ENCODE results near the gene A1CF.
"Not testable (repeated sequence)": the region's sequence is repeated elsewhere in the genome, so short reads cannot be mapped to it uniquely, and the experiment has no call there.

Gene A1CF

GRCh38 chr10:50885097-50885859 is at the start of gene A1CF:
Gene A1CF (minus strand): TSS chr10:50885627. CDS start chr10:50859940, 25,687 bp downstream.
- DNase-seq, result no peak

DNA sequence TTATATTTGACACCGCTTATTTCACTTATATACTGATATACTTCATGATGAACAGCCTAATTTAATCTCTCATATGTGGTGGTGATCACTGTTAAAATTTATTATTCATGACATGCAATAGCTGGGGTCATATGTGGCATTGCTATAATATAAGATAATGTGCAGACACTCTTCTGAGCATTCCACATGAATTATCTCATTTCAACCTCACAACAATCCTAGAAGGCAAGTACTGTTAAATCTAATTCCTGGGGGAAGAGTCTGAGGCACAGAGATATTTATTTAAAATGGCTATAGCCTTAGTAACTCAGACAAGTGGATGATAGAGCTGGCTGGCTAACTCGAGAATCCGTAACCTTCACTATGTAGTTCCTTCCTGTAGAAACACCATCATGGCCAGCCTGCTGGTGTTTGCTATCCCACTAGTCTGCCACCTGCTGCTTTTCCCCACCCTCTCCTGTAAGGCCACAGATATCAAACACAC is 46.6 kb upstream of the A1CF start:
- no peak for DNase-seq

GRCh38 chr10:50929670-50930069 is 44.2 kb upstream of the A1CF start:
- DNase-seq, result no peak

DNA sequence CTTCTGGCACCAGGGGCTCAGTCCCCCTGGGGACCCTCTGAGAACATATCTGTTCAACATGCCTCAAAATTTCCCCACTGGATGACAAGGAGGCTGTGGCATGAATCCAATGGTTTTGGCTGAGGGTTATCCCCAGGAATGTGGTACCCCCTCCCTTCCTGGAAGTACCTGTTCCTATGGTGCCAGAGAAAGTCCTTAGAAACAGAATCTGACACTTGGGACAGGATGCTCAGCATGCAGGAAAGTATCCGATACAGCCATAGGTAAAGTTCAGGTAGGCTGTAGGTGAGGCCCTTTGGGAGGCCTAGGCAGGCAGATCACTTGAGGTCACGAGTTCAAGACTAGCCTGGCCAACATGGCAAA is 42.7 kb upstream of the A1CF start:
- DNase-seq, result no peak

GRCh38 chr10:50927522-50928189 is 42.2 kb upstream of the A1CF start:
- no peak for DNase-seq

DNA sequence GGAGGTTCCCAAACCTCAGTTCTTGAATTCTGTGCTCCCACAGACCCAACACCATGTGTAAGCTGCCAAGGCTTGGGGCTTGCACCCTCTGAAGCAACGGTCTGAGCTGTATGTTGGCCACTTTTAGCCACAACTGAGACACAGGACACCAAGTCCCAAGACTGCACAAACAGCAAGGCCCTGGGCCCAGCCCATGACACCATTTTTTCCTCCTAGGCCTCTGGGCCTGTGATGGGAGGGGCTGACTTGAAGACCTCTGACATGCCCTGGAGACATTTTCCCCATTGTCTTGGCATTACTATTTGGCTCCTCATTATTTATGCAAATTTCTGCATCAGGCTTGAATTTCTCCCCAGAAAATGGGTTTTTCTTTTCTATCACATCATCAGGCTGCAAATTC is 38.0 kb upstream of the A1CF start:
- DNase-seq, result not testable (repeated sequence)

- DNase-seq, result peak; percentile 9
These were observed 33.6 kb upstream of the A1CF start for GRCh38 chr10:50919010-50919409.

GRCh38 chr10:50918529-50918928 is 33.1 kb upstream of the A1CF start:
- DNase-seq, result no peak

GRCh38 chr10:50917486-50917885 is 32.1 kb upstream of the A1CF start:
- DNase-seq, result no peak

DNA sequence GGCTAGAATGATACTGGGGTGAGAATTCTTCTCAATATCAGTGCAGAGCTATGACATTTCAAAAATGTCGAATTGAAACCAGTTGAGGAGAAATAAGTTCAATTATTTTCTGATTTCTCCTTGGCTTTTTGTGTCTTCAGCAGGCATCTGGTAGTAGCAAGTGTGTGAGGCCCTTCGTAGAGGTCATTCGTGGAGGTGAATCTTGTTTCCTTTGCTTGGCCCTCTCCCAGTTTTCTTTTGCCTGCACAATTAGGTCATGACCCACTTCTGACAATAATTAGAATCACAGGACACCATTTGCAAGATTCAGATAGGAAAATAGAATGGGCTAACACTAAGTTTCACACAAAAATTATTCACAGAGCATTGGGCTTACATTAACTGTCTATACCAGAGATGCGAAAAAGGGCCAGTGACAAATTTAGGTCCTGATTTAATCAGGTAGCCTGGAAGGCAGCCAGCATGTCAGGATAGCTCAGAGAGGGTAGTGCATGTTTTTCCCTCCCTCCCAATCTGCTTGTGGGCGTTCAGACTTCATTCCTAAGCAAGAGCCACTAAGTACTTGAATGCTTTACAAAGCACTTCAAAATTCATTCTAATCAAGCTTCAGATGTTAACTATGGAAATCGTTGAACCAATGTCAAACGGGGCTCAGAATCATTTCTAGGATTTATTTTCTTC is 24.0 kb upstream of the A1CF start:
- no peak for DNase-seq

DNA sequence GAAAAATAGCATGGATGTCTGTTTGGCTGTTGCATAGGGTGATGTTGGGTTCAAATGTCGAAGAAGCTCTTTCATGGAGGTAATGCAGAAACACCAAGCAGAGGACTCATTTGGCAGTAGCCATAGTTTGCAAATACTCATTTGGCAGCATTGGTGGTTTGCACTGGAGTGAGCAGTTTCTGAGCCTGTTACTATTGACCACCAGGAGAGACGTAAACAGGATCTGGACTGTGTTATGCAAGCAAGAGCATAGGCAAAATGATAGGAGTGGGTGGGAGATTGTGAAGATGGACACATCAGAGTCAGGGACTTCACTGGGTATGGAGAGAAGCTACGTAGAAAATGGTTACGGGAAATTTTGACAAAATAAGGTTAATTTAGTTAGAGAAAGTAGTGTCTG is 22.9 kb upstream of the A1CF start:
- DNase-seq, result no peak

DNA sequence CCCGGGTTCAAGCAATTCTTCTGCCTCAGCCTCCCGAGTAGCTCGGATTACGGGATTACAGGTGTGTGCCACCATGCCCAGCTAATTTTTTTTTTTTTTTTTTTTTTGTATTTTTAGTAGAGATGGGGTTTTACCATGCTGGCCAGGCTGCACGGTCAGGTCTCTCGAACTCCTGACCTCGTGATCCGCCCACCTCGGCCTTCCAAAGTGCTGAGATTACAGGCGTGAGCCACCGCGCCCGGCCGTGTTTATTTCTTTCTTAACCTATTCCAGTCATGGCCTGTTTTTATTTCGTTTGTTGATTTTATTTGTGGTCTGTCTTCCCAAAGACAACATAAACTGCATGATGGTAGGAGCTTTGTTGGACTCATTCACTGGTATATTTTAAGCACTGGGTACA is 20.4 kb upstream of the A1CF start:
- not testable (repeated sequence) for DNase-seq

DNA sequence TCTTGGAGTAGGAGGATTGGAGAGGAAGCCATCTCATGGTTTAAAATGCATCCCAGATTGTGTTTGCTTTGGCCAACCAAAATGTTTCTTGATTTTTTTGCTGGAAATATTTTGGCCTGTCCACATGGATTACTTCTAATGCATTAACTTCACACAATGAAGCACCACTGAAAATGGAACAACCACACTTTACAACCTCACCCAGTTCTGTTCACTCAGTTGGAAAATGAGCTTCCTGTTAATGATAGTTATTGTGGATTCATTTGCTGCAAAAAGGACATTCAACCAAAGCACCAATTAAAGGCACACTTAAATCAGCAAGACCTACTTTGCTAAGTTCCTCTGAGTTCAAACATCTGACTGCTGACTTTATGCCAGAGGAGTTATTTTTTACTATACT is 11.3 kb upstream of the A1CF start:
- DNase-seq, result no peak

- no peak for DNase-seq
These were observed 8.9 kb upstream of the A1CF start for GRCh38 chr10:50894312-50894711.

DNA sequence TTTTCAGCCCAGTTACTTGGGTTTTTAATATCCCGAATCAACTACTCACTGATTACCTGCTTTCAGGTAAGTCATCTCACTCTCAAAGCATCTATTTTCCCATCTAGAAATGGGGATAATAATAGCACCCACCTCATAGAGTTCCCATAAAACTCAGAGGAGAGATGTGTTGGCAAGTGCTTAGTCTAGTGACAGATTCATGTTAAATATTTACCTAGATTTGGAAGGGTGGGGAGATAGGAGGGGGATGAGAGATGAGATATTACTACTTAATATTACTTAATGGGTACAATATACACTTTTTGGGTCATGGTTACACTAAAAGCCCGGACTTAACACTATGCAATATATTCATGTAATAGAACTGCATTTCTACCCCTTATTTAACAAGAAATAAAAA is 7.0 kb upstream of the A1CF start:
- DNase-seq, result no peak

GRCh38 chr10:50884302-50884701 is 1.1 kb downstream of the A1CF start:
- no peak for DNase-seq

GRCh38 chr10:50883629-50884028 is 1.8 kb downstream of the A1CF start:
- DNase-seq, result no peak

DNA sequence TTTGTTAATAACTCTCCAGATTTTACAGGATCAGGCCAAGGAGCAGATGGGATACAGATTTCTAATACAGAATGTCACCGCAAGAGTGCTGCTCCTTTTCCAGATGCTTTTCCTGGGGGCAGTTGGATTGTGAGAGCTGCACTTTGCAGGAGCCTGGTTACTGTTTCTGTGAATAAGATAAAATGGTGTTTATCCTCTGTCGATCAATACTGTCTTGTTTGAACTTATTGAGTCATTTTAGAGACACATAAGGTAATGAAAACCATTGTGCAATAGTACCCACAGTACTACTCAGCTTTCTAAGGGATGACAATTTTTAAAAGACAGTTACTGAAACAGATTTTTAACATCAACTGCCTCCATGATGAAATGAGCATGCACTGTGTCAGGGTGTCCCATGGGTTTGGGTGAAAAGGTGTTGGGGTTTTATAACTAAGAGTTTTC is 2.9 kb downstream of the A1CF start:
- no peak for DNase-seq

GRCh38 chr10:50881046-50881445 is 4.4 kb downstream of the A1CF start:
- not testable (repeated sequence) for DNase-seq

GRCh38 chr10:50876429-50876828 is 9.0 kb downstream of the A1CF start:
- no peak for DNase-seq

DNA sequence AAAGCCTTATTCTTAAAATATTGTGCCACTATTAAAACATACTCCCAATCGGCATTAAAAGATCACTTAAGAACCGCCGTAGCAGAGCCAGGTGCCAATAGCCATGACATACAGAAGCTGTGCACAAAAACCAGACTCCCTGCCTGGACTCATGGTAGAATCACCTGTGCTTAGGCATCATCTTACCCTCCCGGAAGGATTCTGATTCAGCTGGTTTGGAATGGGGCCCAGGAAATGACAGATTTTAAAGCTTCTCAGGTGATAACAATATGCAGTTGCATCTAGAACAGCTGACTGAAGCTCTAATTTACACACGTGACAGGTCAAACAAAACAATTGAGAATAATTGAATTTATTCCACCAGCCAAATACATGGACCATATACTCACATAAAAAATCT is 10.7 kb downstream of the A1CF start:
- peak; percentile 5 for DNase-seq

- no peak for DNase-seq
These were observed 19.1 kb downstream of the A1CF start for GRCh38 chr10:50866317-50866716.

DNA sequence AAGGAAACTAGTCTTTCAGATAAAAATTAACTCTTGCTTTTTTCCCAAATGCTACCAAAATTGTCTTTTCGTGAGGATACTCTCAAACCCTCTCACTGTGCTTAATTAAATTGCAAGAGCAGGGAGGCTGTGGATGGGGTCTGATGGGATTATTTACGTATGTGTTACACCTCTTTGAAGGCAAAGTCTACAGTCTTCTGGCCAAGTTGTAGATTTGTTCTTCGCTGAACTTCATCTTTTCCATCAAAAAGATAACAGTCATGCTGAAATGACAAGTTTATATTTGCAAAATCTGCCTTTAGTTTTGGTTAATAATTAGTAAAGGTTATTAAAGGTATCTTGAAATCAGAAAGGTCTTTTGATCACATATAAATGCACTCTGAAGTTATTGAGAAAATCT is 22.7 kb downstream of the A1CF start:
- DNase-seq, result no peak

DNA sequence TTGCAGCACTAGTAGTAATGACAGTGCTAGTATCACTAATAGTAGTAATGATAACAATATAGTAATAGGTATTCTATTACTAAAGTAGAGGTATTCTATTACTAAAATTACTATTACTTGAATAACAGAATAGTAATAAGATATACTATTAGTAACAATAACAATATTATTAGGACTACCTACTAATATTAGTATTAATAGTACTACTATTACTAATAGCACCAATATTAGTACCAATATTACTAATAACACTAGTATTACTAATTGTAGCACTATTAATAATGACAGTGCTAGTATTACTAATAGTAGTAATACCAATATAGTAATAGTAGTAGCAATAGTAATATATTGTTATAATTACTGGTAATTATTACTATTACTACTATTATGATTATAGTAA is 24.1 kb downstream of the A1CF start:
- DNase-seq, result no peak

Data from NCI-H510A treated with DMSO at 0.1 percent for 48 hours (cell line).